Cardiac muscle cell (in vitro differentiated cells and primary cell): ENCODE results near the gene NSD1. TPM values are rescaled to one million over a fixed set of nuclear protein-coding genes. Genes with fewer than 3 reads are reported as not detected.

Experiments
- DNase-seq, 2 donors: peaks; one replicate each; pipeline versions ENCODE4 v3.0.0 to v3.0.0-alpha.2; 2010 to 2017; ENCODE audit warnings: low read depth in 1 of 2, low spot score in 1 of 2
- H3K27ac ChIP-seq: fragments of 200-600 bp; sonication (generic); 2 replicates; pipeline ENCODE4 v1.5.1; 2016
- H3K27me3 ChIP-seq: fragments of 200-600 bp; sonication (generic); 2 replicates; pipeline ENCODE4 v1.6.0; 2016; ENCODE audit warnings: control low read depth
- H3K36me3 ChIP-seq: fragments of 200-600 bp; sonication (generic); 2 replicates; pipeline ENCODE4 v1.5.1; 2016; ENCODE audit warnings: control low read depth
- H3K4me1 ChIP-seq: fragments of 200-600 bp; sonication (generic); 2 replicates; pipeline ENCODE4 v1.8.1; 2017; ENCODE audit warnings: low read depth, mild to moderate bottlenecking, mixed run types
- H3K4me3 ChIP-seq: fragments of 200-600 bp; sonication (generic); 2 replicates; pipeline ENCODE4 v1.5.1; 2016; ENCODE audit warnings: mild to moderate bottlenecking
- H3K9me3 ChIP-seq: fragments of 200-600 bp; sonication (generic); 2 replicates; pipeline ENCODE4 v1.5.1; 2017; ENCODE audit warnings: low read depth, mild to moderate bottlenecking, control low read depth
- CTCF ChIP-seq: IDR thresholded peaks from 2 replicates; pipeline ENCODE4 v1.5.1; 2012; ENCODE audit warnings: low read depth, mild to moderate bottlenecking, low read length
- polyA plus RNA-seq: library from polyadenylated mRNA; unstranded; fragments of >200 nt; fragmentation: Nextera tagmentation; extraction: Ambion mirVana; gene quantifications from 2 replicates; pipeline ENCODE4 v1.2.1, GENCODE V29; 2016
- total RNA-seq: library from RNA; depleted of rRNA; stranded (reverse); fragments of >200 nt; gene quantifications from 2 replicates; pipeline ENCODE4 v1.2.3, GENCODE V29; 2016

NSD1 gene
- total and polyA plus RNA-seq, 2 experiments from 2014 or later, result 37.8 to 37.9 TPM

GRCh38 chr5:177112589-177113220, 20.9 kb upstream of the NSD1 start:
- Histone ChIP-seq H3K4me1 (no peaks in the 10 kb centered on the region), H3K4me3 (no peak overlapping the region), H3K9me3 (no peaks in the 10 kb centered on the region), H3K27ac (no peak overlapping the region), H3K36me3 (no peaks in the 10 kb centered on the region), H3K27me3 (peaks cover 4% of the 10 kb centered on the region)
- no peak for DNase-seq
- no peak for TF ChIP-seq CTCF

GRCh38 chr5:177113566-177114424, 19.8 kb upstream of the NSD1 start:
- H3K9me3 ChIP-seq, result no peaks in the 10 kb centered on the region
- no peak overlapping the region for H3K27ac ChIP-seq
- H3K27me3 ChIP-seq, result peaks cover 4% of the 10 kb centered on the region
- no peak overlapping the region for H3K4me3 ChIP-seq
- H3K4me1 ChIP-seq, result no peaks in the 10 kb centered on the region
- DNase-seq, result peak; percentile 69 to 81
- H3K36me3 ChIP-seq, result no peaks in the 10 kb centered on the region
- TF ChIP-seq CTCF, result peak; percentile 99

DNA sequence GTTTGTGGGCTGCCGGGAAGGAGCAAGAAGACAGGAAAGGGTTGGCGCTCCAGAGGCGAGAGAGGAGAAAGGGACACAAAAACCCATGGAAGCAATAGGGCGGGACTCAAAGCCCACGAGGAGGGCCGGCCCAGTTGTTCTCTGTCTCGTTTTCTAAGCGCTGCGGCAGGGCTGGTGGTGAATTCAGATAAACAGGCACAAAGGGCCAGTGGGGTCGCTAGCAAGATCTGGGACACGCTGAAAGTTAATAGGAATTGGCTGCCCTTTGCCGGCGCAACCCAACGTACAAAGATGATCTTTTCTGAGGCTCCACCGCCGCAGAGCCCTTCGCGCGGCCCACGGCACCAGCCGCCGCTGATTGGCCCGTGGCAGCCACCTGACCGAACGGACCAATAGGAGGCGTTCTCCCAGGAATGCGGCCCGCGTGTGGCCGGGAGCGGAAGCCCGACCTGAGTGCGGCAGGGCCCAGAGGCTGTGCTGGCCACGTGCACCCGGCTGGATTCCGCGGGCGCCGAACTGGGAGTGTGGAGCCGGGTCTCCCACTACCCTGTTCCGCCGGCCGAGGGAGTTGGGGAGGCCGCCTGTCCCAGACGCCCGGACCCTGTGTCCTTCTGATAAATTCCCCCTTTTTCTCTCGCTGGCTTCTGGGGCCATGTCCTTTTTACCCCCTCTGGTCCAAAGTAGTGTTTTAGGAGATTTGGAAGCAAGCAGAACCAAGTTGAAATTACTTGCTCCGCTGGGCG, 16.8 kb upstream of the NSD1 start:
- H3K27ac ChIP-seq, result no peak overlapping the region
- DNase-seq, result peak in 1 of 2 donors; percentile 95
- no peaks in the 10 kb centered on the region for H3K9me3 ChIP-seq
- H3K4me1 ChIP-seq, result no peaks in the 10 kb centered on the region
- peaks cover 4% of the 10 kb centered on the region for H3K27me3 ChIP-seq
- H3K4me3 ChIP-seq, result no peak overlapping the region
- H3K36me3 ChIP-seq, result no peaks in the 10 kb centered on the region
- no peak for TF ChIP-seq CTCF

DNA sequence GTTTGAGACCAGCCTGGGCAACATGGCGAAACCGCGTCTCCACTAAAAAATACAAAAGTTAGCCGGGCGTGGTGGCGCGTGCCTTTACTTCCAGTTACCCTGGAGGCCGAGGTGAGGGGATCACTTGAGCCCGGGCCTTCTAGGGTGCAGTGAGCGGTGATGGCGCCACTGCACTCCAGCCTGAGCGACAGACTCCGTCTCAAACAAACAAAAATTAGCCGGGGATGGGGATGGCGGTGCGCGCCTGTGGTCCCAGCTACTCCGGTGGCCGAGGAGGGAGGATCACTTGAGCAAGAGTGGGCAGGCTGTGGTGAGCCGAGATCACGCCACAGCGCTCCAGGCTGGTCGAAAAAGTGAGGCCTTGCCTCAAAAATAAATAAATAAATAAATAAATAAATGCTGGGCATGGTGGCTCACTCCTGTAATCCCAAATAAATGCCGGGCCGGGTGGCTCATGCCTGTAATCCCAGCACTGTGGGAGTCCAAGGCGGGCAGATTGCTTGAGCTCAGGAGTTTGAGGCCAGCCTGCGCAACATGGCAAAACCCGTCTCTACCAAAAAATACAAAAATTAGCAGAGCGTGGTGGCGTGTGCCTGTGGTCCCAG, 16.0 kb upstream of the NSD1 start:
- no peak overlapping the region for H3K27ac ChIP-seq
- no peak overlapping the region for H3K4me3 ChIP-seq
- TF ChIP-seq CTCF, result no peak
- H3K27me3 ChIP-seq, result peaks cover under 1% of the 10 kb centered on the region
- H3K9me3 ChIP-seq, result no peaks in the 10 kb centered on the region
- no peaks in the 10 kb centered on the region for H3K36me3 ChIP-seq
- no peaks in the 10 kb centered on the region for H3K4me1 ChIP-seq
- DNase-seq, result no peak

GRCh38 chr5:177122566-177122965, 11.0 kb upstream of the NSD1 start:
- no peak for TF ChIP-seq CTCF
- no peaks in the 10 kb centered on the region for H3K9me3 ChIP-seq
- no peak overlapping the region for H3K4me3 ChIP-seq
- H3K36me3 ChIP-seq, result no peaks in the 10 kb centered on the region
- no peaks in the 10 kb centered on the region for H3K27me3 ChIP-seq
- H3K27ac ChIP-seq, result no peak overlapping the region
- no peaks in the 10 kb centered on the region for H3K4me1 ChIP-seq
- DNase-seq, result no peak
